ENCODE data around the gene SORBS1. TPM values are rescaled to one million over a fixed set of nuclear protein-coding genes. Genes with fewer than 3 reads are reported as not detected.

SORBS1 gene
- total RNA-seq, 1 experiment from 2014 or later, result 39.9 TPM

- Mint-ChIP-seq H3K27ac (no peak overlapping the region; the same call in 1 of the 2 replicates), H3K9me3 (no peaks in the 10 kb centered on the region), H3K27me3 (ENCODE audit: low read depth) (no peaks in the 10 kb centered on the region), H3K4me3 (no peak overlapping the region), H3K4me1 (peaks cover 27% of the 10 kb centered on the region), H3K36me3 (peaks cover 10% of the 10 kb centered on the region)
- TF ChIP-seq FOXJ3 (CRISPR knock-in tag; IDR thresholded peaks at IDR 0.05; ENCODE audit: borderline replicate concordance), result no peak
- no peak for TF ChIP-seq SP1 (CRISPR knock-in tag; conservative IDR thresholded peaks at IDR 0.05)
- TF ChIP-seq SMAD4 (CRISPR knock-in tag; IDR thresholded peaks at IDR 0.05), result no peak
- no peak for DNase-seq (ENCODE audit: low spot score)
- POLR2A ChIA-PET, result no interaction called here
- CTCF ChIA-PET, result interaction anchor here (0.7 to 2.6 kb wide), 3 partner anchors 14 to 31 kb away, joined by 3 to 13 read pairs (median 6); no protein-coding TSS in a partner anchor
- no peak for ATAC-seq
Measured at GRCh38 chr10:95405655-95406054, 155.5 kb downstream of the SORBS1 start.

GRCh38 chr10:95404864-95405263 is 156.3 kb downstream of the SORBS1 start:
- DNase-seq (ENCODE audit: low spot score) (no peak), ATAC-seq (no peak)
- ChIA-PET CTCF (interaction anchor here (0.6 to 2.6 kb wide), 9 partner anchors 13 to 197 kb away, joined by 3 to 13 read pairs (median 5); no protein-coding TSS in a partner anchor), POLR2A (no interaction called here)
- no peak overlapping the region for H3K4me3 Mint-ChIP-seq
- H3K27me3 Mint-ChIP-seq (ENCODE audit: low read depth), result no peaks in the 10 kb centered on the region
- peaks cover 19% of the 10 kb centered on the region for H3K4me1 Mint-ChIP-seq
- H3K9me3 Mint-ChIP-seq, result no peaks in the 10 kb centered on the region
- H3K36me3 Mint-ChIP-seq, result peaks cover 10% of the 10 kb centered on the region
- H3K27ac Mint-ChIP-seq, result no peak overlapping the region; the same call in 1 of the 2 replicates
- TF ChIP-seq RORB (CRISPR knock-in tag; IDR thresholded peaks at IDR 0.05) (no peak), FOXK1 (CRISPR knock-in tag; IDR thresholded peaks at IDR 0.05) (no peak), IRF1 (CRISPR knock-in tag; IDR thresholded peaks at IDR 0.05) (no peak), E2F5 (CRISPR knock-in tag; IDR thresholded peaks at IDR 0.05) (no peak), E2F4 (CRISPR knock-in tag; IDR thresholded peaks at IDR 0.05; ENCODE audit: borderline replicate concordance, low read depth) (no peak), ERG (CRISPR knock-in tag; IDR thresholded peaks at IDR 0.05) (no peak)
- TF ChIP-seq, protein P1, sequence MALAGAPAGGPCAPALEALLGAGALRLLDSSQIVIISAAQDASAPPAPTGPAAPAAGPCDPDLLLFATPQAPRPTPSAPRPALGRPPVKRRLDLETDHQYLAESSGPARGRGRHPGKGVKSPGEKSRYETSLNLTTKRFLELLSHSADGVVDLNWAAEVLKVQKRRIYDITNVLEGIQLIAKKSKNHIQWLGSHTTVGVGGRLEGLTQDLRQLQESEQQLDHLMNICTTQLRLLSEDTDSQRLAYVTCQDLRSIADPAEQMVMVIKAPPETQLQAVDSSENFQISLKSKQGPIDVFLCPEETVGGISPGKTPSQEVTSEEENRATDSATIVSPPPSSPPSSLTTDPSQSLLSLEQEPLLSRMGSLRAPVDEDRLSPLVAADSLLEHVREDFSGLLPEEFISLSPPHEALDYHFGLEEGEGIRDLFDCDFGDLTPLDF (CRISPR knock-in tag; IDR thresholded peaks at IDR 0.05), result no peak

GRCh38 chr10:95404462-95404858 is 156.7 kb downstream of the SORBS1 start:
- Mint-ChIP-seq H3K36me3 (peaks cover 10% of the 10 kb centered on the region), H3K27me3 (ENCODE audit: low read depth) (no peaks in the 10 kb centered on the region), H3K9me3 (no peaks in the 10 kb centered on the region), H3K27ac (no peak overlapping the region; the same call in 1 of the 2 replicates), H3K4me3 (no peak overlapping the region), H3K4me1 (peaks cover 15% of the 10 kb centered on the region)
- TF ChIP-seq PRRX2 (CRISPR knock-in tag; IDR thresholded peaks at IDR 0.05) (no peak), ZNF232 (CRISPR knock-in tag; IDR thresholded peaks at IDR 0.05) (no peak), NFE2L1 (CRISPR knock-in tag; IDR thresholded peaks at IDR 0.05) (no peak), GTF2I (CRISPR knock-in tag; conservative IDR thresholded peaks at IDR 0.05) (no peak), FOXP1 (CRISPR knock-in tag; IDR thresholded peaks at IDR 0.05; ENCODE audit: borderline replicate concordance) (no peak), STAT6 (CRISPR knock-in tag; conservative IDR thresholded peaks at IDR 0.05; ENCODE audit: low read depth) (no peak), KAT7 (CRISPR knock-in tag; IDR thresholded peaks at IDR 0.05; ENCODE audit: borderline replicate concordance) (no peak), ETV6 (CRISPR knock-in tag; IDR thresholded peaks at IDR 0.05) (no peak), GABPB1 (CRISPR knock-in tag; IDR thresholded peaks at IDR 0.05) (no peak), ZBTB43 (CRISPR knock-in tag; IDR thresholded peaks at IDR 0.05) (no peak), ZNF671 (CRISPR knock-in tag; IDR thresholded peaks at IDR 0.05) (no peak), FOXJ3 (CRISPR knock-in tag; IDR thresholded peaks at IDR 0.05; ENCODE audit: borderline replicate concordance) (no peak)
- TF ChIP-seq, protein P2, sequence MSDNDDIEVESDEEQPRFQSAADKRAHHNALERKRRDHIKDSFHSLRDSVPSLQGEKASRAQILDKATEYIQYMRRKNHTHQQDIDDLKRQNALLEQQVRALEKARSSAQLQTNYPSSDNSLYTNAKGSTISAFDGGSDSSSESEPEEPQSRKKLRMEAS (CRISPR knock-in tag; IDR thresholded peaks at IDR 0.05), result no peak
- TF ChIP-seq, protein P1 (CRISPR knock-in tag; IDR thresholded peaks at IDR 0.05), result no peak
- ChIA-PET CTCF (interaction anchor here (0.6 to 2.6 kb wide), 9 partner anchors 12 to 197 kb away, joined by 3 to 13 read pairs (median 5); no protein-coding TSS in a partner anchor), POLR2A (no interaction called here)
- ATAC-seq (no peak), DNase-seq (ENCODE audit: low spot score) (no peak)

Data from WTC11 (cell line).